HG02763 (cell line): ENCODE results near the gene NUDT10.
"Not testable (repeated sequence)": the region's sequence is repeated elsewhere in the genome, so short reads cannot be mapped to it uniquely, and the experiment has no call there.

Experiments used
- ATAC-seq: cut with Tn5 transposase; IDR thresholded peaks from one replicate; pipeline ENCODE4 v1.9.1; 2021; ENCODE audit warnings: mild to moderate bottlenecking, moderate library complexity; ENCODE audit not compliant: unreplicated experiment

The NUDT10 gene

DNA sequence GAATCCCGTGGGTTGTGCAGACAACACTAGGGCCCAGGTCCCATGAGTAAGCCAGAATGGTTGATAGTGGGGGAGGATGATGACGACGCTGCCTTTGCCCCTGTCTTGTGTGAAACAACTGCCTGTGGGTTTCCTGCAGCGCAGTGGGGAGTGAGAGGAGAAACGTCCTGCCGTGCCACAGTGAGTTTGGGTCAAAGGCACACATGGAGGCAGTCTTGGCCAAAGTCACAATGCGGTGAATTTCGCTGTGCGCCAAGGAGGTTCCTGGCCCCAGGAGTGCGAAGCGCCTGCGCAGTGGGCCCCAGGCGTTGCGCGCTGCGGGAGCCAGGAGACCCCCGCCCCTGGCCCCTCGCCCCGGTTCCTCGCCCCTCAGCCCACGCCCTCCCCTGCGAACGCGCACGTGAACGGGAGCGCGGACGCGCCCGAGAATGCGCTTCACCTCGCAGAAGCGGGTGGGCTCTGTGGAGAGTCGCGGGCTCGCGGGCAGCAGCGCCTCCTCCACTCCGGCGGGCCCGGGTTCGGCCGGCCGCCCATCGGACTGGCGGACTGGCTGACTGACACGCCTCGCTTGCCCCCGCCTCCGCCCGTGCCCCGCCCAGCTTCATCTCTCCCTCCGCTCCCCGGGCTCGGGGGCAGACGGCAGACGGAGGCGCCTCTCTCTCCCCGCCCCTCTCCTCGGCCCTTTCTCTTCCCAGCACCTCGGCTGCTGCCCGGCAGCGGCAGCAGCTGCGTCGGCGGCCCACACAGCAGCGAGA lies at the start of gene NUDT10:
Gene NUDT10 (plus strand): TSS at position 635 of the 755 bp plus-strand sequence. CDS start 144 bp downstream, outside the sequence.
- no peak for ATAC-seq

DNA sequence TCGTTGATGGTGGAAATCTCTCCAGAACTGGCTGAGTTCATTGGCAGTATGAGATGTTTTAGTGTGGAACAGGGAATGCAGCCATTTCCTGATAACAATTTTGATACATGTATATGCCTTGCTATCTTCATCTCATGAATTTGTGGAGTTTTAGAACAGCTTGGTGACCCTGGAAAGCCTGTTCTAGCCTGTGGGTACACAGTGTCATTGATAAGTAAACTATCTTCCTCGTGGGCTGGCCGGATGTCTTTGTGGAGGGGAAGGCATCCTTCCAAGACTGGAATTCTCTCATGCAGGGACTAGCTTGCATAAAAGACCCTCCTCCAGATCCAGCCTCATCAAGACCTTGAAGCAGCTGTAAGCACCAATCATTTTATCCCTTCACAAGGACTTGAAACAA lies 40.2 kb upstream of the NUDT10 start:
- no peak for ATAC-seq

DNA sequence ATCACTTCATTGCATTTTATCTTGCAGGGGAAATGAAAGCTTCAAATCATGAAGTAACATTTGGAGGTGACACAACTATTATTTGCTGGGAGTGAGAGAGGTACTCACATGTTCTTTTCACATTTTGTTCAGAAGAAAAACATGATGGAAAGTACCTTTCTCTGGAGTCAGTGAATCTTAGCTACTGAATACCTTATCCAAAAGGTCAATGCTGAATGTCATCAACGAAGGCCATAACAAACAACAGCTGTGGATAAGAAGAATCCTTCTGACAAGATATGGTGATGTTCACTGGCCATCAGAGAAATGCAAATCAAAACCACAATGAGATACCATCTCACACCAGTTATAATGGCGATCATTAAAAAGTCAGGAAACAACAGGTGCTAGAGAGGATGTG lies 36.5 kb upstream of the NUDT10 start:
- ATAC-seq: no peak

DNA sequence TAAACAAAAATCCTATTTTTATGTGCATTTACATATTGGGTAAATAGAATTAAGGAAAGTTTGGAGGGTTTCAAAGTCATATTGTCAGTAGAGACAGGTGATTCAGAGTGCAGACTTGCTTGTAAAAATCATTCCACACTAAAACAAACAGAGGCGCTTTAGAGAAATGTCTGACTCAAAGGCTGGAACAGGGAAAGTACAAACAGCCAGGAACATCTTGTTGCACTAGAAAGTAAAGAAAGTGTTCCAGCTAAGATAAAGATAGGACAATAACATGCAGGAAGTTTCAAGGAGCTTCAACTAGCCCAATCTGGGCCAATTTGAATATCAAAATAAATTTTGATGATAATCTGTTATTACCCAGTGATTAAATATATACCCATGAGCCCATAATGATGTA lies 16.4 kb upstream of the NUDT10 start:
- no peak for ATAC-seq

DNA sequence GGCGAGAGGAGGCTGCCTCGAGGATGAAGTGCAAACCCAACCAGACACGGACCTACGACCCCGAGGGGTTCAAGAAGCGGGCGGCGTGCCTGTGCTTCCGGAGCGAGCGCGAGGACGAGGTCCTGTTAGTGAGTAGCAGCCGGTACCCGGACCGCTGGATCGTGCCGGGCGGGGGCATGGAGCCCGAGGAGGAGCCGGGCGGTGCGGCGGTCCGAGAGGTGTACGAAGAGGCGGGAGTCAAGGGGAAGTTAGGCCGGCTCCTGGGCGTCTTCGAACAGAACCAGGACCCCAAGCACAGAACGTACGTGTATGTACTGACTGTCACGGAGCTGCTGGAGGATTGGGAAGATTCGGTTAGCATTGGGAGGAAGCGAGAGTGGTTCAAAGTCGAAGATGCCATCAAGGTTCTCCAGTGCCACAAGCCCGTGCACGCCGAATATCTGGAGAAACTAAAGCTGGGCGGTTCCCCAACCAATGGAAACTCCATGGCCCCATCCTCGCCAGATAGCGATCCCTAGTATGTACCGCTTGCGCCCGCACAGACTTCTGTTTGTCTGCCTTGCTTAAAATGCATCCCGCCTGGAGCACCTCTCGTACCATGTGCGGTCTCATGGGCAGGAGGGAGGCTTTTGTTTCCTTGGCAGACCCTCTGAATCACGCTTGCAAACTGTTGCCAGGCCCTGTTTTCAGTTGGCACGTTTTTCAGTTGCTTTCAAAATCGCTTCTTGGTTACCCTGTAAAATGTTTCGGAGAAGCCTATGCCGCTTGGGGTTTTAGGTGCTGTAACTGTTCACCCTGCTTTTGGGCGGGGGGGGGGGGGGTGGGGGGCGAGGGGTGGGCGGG lies 542 bp downstream of the NUDT10 start:
- ATAC-seq: not testable (repeated sequence)

DNA sequence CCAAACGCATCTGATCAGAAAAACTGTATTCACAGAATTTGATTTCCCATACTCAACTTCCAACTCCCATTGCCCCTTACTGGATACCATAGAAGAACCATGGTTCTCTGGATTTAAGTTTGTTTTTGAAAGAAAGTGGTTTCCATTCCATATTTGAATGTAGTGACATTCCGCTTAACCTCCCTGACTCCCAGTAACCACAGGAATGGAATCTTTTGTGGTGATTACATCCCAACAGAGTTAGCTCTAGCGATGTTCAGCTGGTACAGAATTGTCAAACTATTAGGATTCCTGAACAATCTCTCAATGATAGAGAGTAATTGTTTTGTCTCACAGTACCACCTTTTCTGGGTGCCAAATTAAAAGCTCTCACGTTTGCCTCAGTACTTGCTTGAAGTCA lies 1.7 kb downstream of the NUDT10 start:
- ATAC-seq: no peak

DNA sequence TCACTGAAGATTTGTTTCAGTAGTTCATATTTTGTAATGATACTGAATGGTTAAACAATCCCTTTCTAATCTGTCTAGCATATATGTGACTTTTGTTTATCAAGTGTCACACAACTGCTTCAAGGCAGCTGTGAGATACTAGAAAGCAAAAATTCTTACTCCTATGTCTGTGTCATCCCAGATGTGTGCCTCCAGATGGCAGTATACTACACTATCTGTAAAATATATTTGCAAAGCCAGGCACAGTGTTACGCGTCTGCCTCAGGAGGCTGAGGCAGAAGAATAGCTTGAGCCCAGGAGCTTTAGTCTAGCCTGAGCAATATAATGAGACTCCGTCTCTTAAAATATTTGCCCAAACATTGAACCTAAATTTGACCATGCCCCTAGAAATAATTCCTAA lies 4.0 kb downstream of the NUDT10 start:
- ATAC-seq: peak; percentile 57

DNA sequence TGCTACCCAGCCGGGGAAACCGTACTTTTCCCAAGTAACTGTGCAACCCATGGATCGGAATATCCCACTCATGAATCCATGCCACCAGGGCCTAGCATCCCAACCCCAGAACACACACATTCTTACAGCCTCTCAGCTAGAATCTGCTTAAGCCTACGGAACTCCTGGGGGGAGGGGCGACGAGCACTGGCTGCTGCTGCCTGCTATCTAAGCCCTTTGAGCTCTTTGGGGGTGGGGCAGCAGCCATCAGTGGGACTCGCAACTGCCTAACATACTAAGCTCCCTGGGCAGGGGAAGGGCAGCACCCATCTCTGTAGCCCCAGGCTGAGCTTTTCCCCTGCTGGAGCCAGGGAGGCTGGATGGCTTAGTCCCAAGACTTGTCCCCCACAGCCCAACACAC lies 28.6 kb downstream of the NUDT10 start:
- ATAC-seq: no peak

DNA sequence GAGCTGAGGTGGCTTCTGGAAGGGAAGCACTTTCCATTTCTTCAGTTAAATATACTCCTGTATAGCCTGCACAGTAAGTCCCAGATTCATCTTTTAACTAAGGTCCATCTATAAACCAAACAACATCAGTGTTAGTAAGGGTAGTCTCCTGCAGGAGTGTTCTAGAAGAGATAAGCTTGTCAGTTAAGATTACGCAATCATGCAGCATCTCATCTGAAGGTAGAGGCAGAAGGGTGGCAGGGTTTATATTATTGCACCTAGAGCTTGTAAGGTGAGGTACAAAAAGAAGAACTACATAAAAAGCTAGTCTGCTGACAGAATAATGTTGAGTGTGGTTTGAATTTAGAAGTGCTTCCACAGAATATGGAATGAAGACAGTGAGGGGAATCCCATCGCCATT lies 44.0 kb downstream of the NUDT10 start:
- ATAC-seq: no peak
